Activated naive CD4-positive, alpha-beta T cell treated with anti-CD3 and anti-CD28 coated beads, Interleukin-2, amount 50 U/mL, for 72 hours (primary cell): Measurements from ENCODE around the gene SCARF2. TPM values are rescaled to one million over a fixed set of nuclear protein-coding genes. Genes with fewer than 3 reads are reported as not detected.
A peak's percentile ranks its signal among the peaks of the same experiment; 100 is the strongest.

Experiments used
- ATAC-seq, 2 donors: fragments of 150-1000 bp; cut with Tn5 transposase; 2 replicates each; pipeline ENCODE4 v1.10.0; 2021; ENCODE audit warnings: mild to moderate bottlenecking in 2 of 2, moderate library complexity in 2 of 2
- DNase-seq, 2 donors: peaks; one replicate each; pipeline ENCODE4 v3.0.0; 2021 to 2022; ENCODE audit warnings: low spot score in 2 of 2
- H3K27ac Mint-ChIP-seq, 2 donors: one replicate each; pipeline ENCODE4 v1.8.0; 2022; ENCODE audit warnings: mild to moderate bottlenecking in 2 of 2, mixed read lengths in 2 of 2
- H3K36me3 Mint-ChIP-seq, 2 donors: one replicate each; pipeline ENCODE4 v1.8.0; 2022; ENCODE audit warnings: mixed read lengths in 2 of 2
- H3K9me3 Mint-ChIP-seq, 2 donors: one replicate each; pipeline ENCODE4 v1.8.0; 2022; ENCODE audit warnings: mixed read lengths in 2 of 2
- total RNA-seq, 2 donors: library from RNA; stranded (reverse); gene quantifications; one replicate each; pipeline ENCODE4 v1.2.3, GENCODE V29; 2022

The SCARF2 gene
- total RNA-seq, 2 donors from 2014 or later: 0.23 to 0.91 TPM

- ATAC-seq: no peak
- no peak for DNase-seq
- H3K36me3 Mint-ChIP-seq: no peaks in the 10 kb centered on the region
- no peak overlapping the region for H3K27ac Mint-ChIP-seq
- no peaks in the 10 kb centered on the region for H3K9me3 Mint-ChIP-seq
Measured at GRCh38 chr22:20448630-20449029, 11.0 kb upstream of the SCARF2 start.

- Mint-ChIP-seq H3K9me3 (no peaks in the 10 kb centered on the region), H3K27ac (no peak overlapping the region), H3K36me3 (no peaks in the 10 kb centered on the region)
- DNase-seq (no peak), ATAC-seq (no peak)
Measured at GRCh38 chr22:20446383-20446970, 8.9 kb upstream of the SCARF2 start.

GRCh38 chr22:20444325-20444724 is 6.7 kb upstream of the SCARF2 start:
- no peaks in the 10 kb centered on the region for H3K9me3 Mint-ChIP-seq
- H3K27ac Mint-ChIP-seq: no peak overlapping the region
- DNase-seq: no peak
- H3K36me3 Mint-ChIP-seq: no peaks in the 10 kb centered on the region
- ATAC-seq: no peak

GRCh38 chr22:20442485-20443284 is 5.1 kb upstream of the SCARF2 start:
- Mint-ChIP-seq H3K36me3 (no peaks in the 10 kb centered on the region), H3K27ac (no peak overlapping the region), H3K9me3 (no peaks in the 10 kb centered on the region)
- DNase-seq: no peak
- ATAC-seq: no peak

- Mint-ChIP-seq H3K27ac (no peak overlapping the region), H3K9me3 (no peaks in the 10 kb centered on the region), H3K36me3 (no peaks in the 10 kb centered on the region)
- ATAC-seq (no peak), DNase-seq (no peak)
Measured at GRCh38 chr22:20441631-20442484, 4.2 kb upstream of the SCARF2 start.

GRCh38 chr22:20440637-20441591 is 3.3 kb upstream of the SCARF2 start:
- no peaks in the 10 kb centered on the region for H3K36me3 Mint-ChIP-seq
- ATAC-seq (no peak), DNase-seq (peak in 1 of 2 donors; percentile 1)
- no peak overlapping the region for H3K27ac Mint-ChIP-seq
- H3K9me3 Mint-ChIP-seq: no peaks in the 10 kb centered on the region

- ATAC-seq (peak in 1 of 2 donors; percentile 15), DNase-seq (peak in 1 of 2 donors; percentile 2)
- Mint-ChIP-seq H3K36me3 (peaks cover 0 to 5% of the 10 kb centered on the region in 2 donors), H3K9me3 (no peaks in the 10 kb centered on the region), H3K27ac (no peak overlapping the region)
Measured at GRCh38 chr22:20439928-20440575, 2.4 kb upstream of the SCARF2 start.

GRCh38 chr22:20439556-20439927 is 1.9 kb upstream of the SCARF2 start:
- H3K9me3 Mint-ChIP-seq: no peaks in the 10 kb centered on the region
- no peak overlapping the region for H3K27ac Mint-ChIP-seq
- peak in 1 of 2 donors; percentile 2 for DNase-seq
- ATAC-seq: no peak
- peaks cover 0 to 5% of the 10 kb centered on the region in 2 donors for H3K36me3 Mint-ChIP-seq

- Mint-ChIP-seq H3K9me3 (no peaks in the 10 kb centered on the region), H3K27ac (no peak overlapping the region), H3K36me3 (peaks cover 0 to 5% of the 10 kb centered on the region in 2 donors)
- DNase-seq (peak in 1 of 2 donors; percentile 2), ATAC-seq (no peak)
Measured at GRCh38 chr22:20438678-20439492, 1.3 kb upstream of the SCARF2 start.

GRCh38 chr22:20438427-20438677 is 727 bp upstream of the SCARF2 start:
- Mint-ChIP-seq H3K9me3 (no peaks in the 10 kb centered on the region), H3K27ac (no peak overlapping the region), H3K36me3 (peaks cover 0 to 5% of the 10 kb centered on the region in 2 donors)
- ATAC-seq (no peak), DNase-seq (no peak)

- ATAC-seq (peak; percentile 24 to 36), DNase-seq (peak in 1 of 2 donors; percentile 43)
- H3K27ac Mint-ChIP-seq: no peak overlapping the region
- peaks cover 0 to 5% of the 10 kb centered on the region in 2 donors for H3K36me3 Mint-ChIP-seq
- no peaks in the 10 kb centered on the region for H3K9me3 Mint-ChIP-seq
Measured at GRCh38 chr22:20436768-20437612, 635 bp downstream of the SCARF2 start.

- peaks cover 0 to 5% of the 10 kb centered on the region in 2 donors for H3K36me3 Mint-ChIP-seq
- DNase-seq (peak in 1 of 2 donors; percentile 6), ATAC-seq (peak in 1 of 2 donors; percentile 39)
- H3K9me3 Mint-ChIP-seq: no peaks in the 10 kb centered on the region
- H3K27ac Mint-ChIP-seq: no peak overlapping the region
Measured at GRCh38 chr22:20436307-20436767, 1.3 kb downstream of the SCARF2 start.

GRCh38 chr22:20435436-20436306 is 2.0 kb downstream of the SCARF2 start:
- H3K9me3 Mint-ChIP-seq: no peaks in the 10 kb centered on the region
- peaks cover 0 to 5% of the 10 kb centered on the region in 2 donors for H3K36me3 Mint-ChIP-seq
- ATAC-seq: no peak
- peak in 1 of 2 donors; percentile 3 for DNase-seq
- no peak overlapping the region for H3K27ac Mint-ChIP-seq
